Esophagus muscularis mucosa (tissue), 4 donors: Measurements from ENCODE around the gene DGKA. TPM values are rescaled to one million over a fixed set of nuclear protein-coding genes. Genes with fewer than 3 reads are reported as not detected.
"Not testable (repeated sequence)": the region's sequence is repeated elsewhere in the genome, so short reads cannot be mapped to it uniquely, and the experiment has no call there.

Source experiments
- DNase-seq: peaks from one replicate; pipeline ENCODE4 v3.0.0-alpha.2; 2017; ENCODE audit errors: extremely low spot score
- H3K27ac ChIP-seq, 4 donors: fragments of 200-600 bp; sonication (generic); replicated peaks in 1 of 4; 1 replicate in 3 of 4; 2 replicates in 1 of 4; pipeline ENCODE4 v1.5.1; 2016 to 2019; ENCODE audit warnings: mild to moderate bottlenecking in 1 of 4
- H3K27me3 ChIP-seq, 4 donors: fragments of 200-600 bp; sonication (generic); one replicate each; pipeline versions ENCODE4 v1.5.1 to v1.6.0; 2016 to 2019
- H3K36me3 ChIP-seq, 4 donors: fragments of 200-600 bp; sonication (generic); one replicate each; pipeline ENCODE4 v1.5.1; 2016 to 2019
- H3K4me1 ChIP-seq, 4 donors: fragments of 200-600 bp; sonication (generic); one replicate each; pipeline ENCODE4 v1.5.1; 2016 to 2019
- H3K4me3 ChIP-seq, 4 donors: fragments of 200-600 bp; sonication (generic); 1 replicate in 2 of 4; 2 replicates in 2 of 4; pipeline ENCODE4 v1.5.1; 2016 to 2019; ENCODE audit warnings: mild to moderate bottlenecking in 4 of 4, moderate library complexity in 1 of 4
- H3K9me3 ChIP-seq, 4 donors: fragments of 200-600 bp; sonication (generic); 1 replicate in 3 of 4; 2 replicates in 1 of 4; pipeline ENCODE4 v1.5.1; 2016 to 2019
- CTCF ChIP-seq, 3 experiments: fragments of 200-600 bp in 2 of 3; fragments of 450-650 bp in 1 of 3; sonication (generic) in 2 of 3; IDR thresholded peaks; one replicate each; pipeline ENCODE4 v1.5.1; 2017 to 2019; ENCODE audit warnings: antibody characterized with exemption in 3 of 3, mild to moderate bottlenecking in 2 of 3, moderate library complexity in 1 of 3
- EP300 ChIP-seq: sonication (generic); formaldehyde crosslinking; IDR thresholded peaks from one replicate; pipeline ENCODE4 v1.6.1; 2017; ENCODE audit warnings: antibody characterized with exemption
- POLR2A ChIP-seq: fragments of 450-650 bp; IDR thresholded peaks from one replicate; pipeline ENCODE4 v1.6.1; 2017; ENCODE audit warnings: antibody characterized with exemption, moderate library complexity, mild to moderate bottlenecking, low read depth
- POLR2AphosphoS5 ChIP-seq, 2 donors: sonication (generic); formaldehyde crosslinking; IDR thresholded peaks; one replicate each; pipeline ENCODE4 v1.6.1; 2017; ENCODE audit warnings: antibody characterized with exemption in 2 of 2
- WGBS: methylation state at CpG from one replicate; pipeline ENCODE4 v1.1.5; 2018; 5-methylcytosine and 5-hydroxymethylcytosine counted together
- intact Hi-C: fragments of 100-400 bp; cut with DNase I; formaldehyde crosslinking; loops from one replicate; pipeline ENCODE4 v1.15.1; 2023
- total RNA-seq, 4 donors: library from RNA; depleted of rRNA; stranded (reverse); fragments of >200 nt; gene quantifications; one replicate each; pipeline versions ENCODE4 v1.1.0 to v1.2.1, GENCODE V29; 2016

The DGKA gene
- total RNA-seq, 4 donors from 2014 or later: 18.7 to 39.7 (median 24.7) TPM

GRCh38 chr12:55973599-55974307, 42.8 kb downstream of the DGKA start, which contains the start of gene RAB5B:
RAB5B (plus strand) TSS chr12:55974078; CDS start chr12:55986961, 12,883 bp downstream.
- DNase-seq: peak; percentile 100
- intact Hi-C loops: no loop called here
- TF ChIP-seq EP300 (no peak), POLR2A (peak; percentile 95), CTCF (IDR thresholded peaks at IDR 0.05) (peak in 1 of 3 experiments; percentile 22), POLR2AphosphoS5 (IDR thresholded peaks at IDR 0.05) (peak; percentile 96 to 98)
- Histone ChIP-seq H3K9me3 (no peaks in the 10 kb centered on the region), H3K4me3 (peak within 1 kb of the TSS; percentile 74 to 99 (median 96)), H3K36me3 (peaks cover 0 to 31% (median 15%) of the 10 kb centered on the region in 4 donors), H3K4me1 (peaks cover 25 to 73% (median 61%) of the 10 kb centered on the region in 4 donors), H3K27me3 (no peaks in the 10 kb centered on the region), H3K27ac (peak within 1 kb of the TSS; percentile 90 to 98 (median 96))
- WGBS: 0% methylated on average over 21 of the region's 39 CpGs

GRCh38 chr12:55974308-55974730, 43.4 kb downstream of the DGKA start:
- peak overlapping the region; percentile 90 to 98 (median 96) for H3K27ac ChIP-seq
- H3K4me1 ChIP-seq: peaks cover 25 to 74% (median 58%) of the 10 kb centered on the region in 4 donors
- 0% methylated on average over 7 of the region's 15 CpGs for WGBS
- H3K27me3 ChIP-seq: no peaks in the 10 kb centered on the region
- DNase-seq: no peak
- peak overlapping the region; percentile 74 to 99 (median 96) for H3K4me3 ChIP-seq
- TF ChIP-seq EP300: no peak
- TF ChIP-seq CTCF (IDR thresholded peaks at IDR 0.05): no peak
- no peak for TF ChIP-seq POLR2AphosphoS5 (IDR thresholded peaks at IDR 0.05)
- TF ChIP-seq POLR2A: no peak
- intact Hi-C loops: no loop called here
- H3K9me3 ChIP-seq: no peaks in the 10 kb centered on the region
- H3K36me3 ChIP-seq: peaks cover 0 to 25% (median 13%) of the 10 kb centered on the region in 4 donors

GRCh38 chr12:55978393-55978792, 47.4 kb downstream of the DGKA start:
- no peaks in the 10 kb centered on the region for H3K9me3 ChIP-seq
- intact Hi-C loops: no loop called here
- 88% methylated on average over 7 of the region's 7 CpGs for WGBS
- H3K27ac ChIP-seq: no peak overlapping the region
- TF ChIP-seq CTCF (IDR thresholded peaks at IDR 0.05): no peak
- no peak for TF ChIP-seq EP300
- TF ChIP-seq POLR2A: no peak
- no peak for TF ChIP-seq POLR2AphosphoS5 (IDR thresholded peaks at IDR 0.05)
- no peaks in the 10 kb centered on the region for H3K27me3 ChIP-seq
- peaks cover 0 to 33% (median 22%) of the 10 kb centered on the region in 4 donors for H3K36me3 ChIP-seq
- H3K4me1 ChIP-seq: peaks cover 21 to 55% (median 36%) of the 10 kb centered on the region in 4 donors
- DNase-seq: no peak
- no peak overlapping the region for H3K4me3 ChIP-seq

GRCh38 chr12:55979069-55979468, 48.1 kb downstream of the DGKA start:
- Histone ChIP-seq H3K4me3 (no peak overlapping the region), H3K27me3 (no peaks in the 10 kb centered on the region), H3K4me1 (peaks cover 21 to 55% (median 36%) of the 10 kb centered on the region in 4 donors), H3K27ac (no peak overlapping the region), H3K36me3 (peaks cover 3 to 39% (median 29%) of the 10 kb centered on the region in 4 donors), H3K9me3 (no peaks in the 10 kb centered on the region)
- DNase-seq: no peak
- TF ChIP-seq POLR2A (no peak), POLR2AphosphoS5 (IDR thresholded peaks at IDR 0.05) (no peak), CTCF (IDR thresholded peaks at IDR 0.05) (no peak), EP300 (no peak)
- 96% methylated on average over 3 of the region's 3 CpGs for WGBS
- intact Hi-C loops: no loop called here

GRCh38 chr12:55981882-55982281, 50.9 kb downstream of the DGKA start:
- intact Hi-C loops, H3K27ac ChIP-seq, H3K4me3 ChIP-seq, H3K9me3 ChIP-seq, H3K27me3 ChIP-seq, DNase-seq: not testable (repeated sequence)
- peaks cover 3 to 29% (median 15%) of the 10 kb centered on the region in 4 donors for H3K4me1 ChIP-seq
- peaks cover 18 to 63% (median 51%) of the 10 kb centered on the region in 4 donors for H3K36me3 ChIP-seq
- WGBS: 73% methylated on average over 5 of the region's 5 CpGs
